ENCODE measurements around the gene AGAP1. TPM values are rescaled to one million over a fixed set of nuclear protein-coding genes. Genes with fewer than 3 reads are reported as not detected.

AGAP1 gene
- polyA plus RNA-seq, 2 of the 4 experiments (the other 2 are of a cell fraction), result 20.2 to 21.9 TPM

DNA sequence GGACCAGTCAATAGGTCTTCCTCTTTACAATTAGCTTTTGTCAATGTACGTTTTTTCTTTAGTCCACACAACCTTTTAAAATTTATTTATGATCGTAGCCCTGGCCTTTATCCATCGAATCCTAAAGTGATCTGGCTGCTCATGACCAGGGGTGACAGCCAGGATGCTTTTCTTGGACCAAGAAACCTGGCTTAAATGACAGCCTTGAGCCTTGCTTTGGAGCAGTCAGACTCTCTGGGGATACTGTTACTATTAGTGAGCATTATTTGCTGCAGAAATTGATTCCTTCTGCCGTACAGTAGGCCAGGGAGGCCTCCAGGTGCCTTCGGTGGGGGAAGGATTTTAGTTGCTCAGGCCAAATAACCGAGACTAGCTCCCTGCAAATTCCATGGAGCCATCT is 70.2 kb downstream of the AGAP1 start:
- ChIA-PET POLR2A (no interaction called here), CTCF (interaction anchor here (1.4 kb wide), 1 partner anchor 24 kb away, joined by 4 read pairs; no protein-coding TSS in a partner anchor)
- WGBS (ENCODE audit: missing lambda C conversion rate), result 87% methylated on average over 6 of the region's 6 CpGs
- peaks cover 13% of the 10 kb centered on the region for H3K4me1 ChIP-seq
- H3K4me3 ChIP-seq, result no peak overlapping the region
- H3K4me2 ChIP-seq, result no peak overlapping the region
- no peak for ATAC-seq
- no peak for FAIRE-seq
- TF ChIP-seq ZFP36 (IDR thresholded peaks at IDR 0.05; ENCODE audit: borderline replicate concordance, partially characterized antibody) (no peak), GATA3 (IDR thresholded peaks at IDR 0.05; ENCODE audit: borderline replicate concordance) (no peak), HOXA7 (CRISPR knock-in tag; IDR thresholded peaks at IDR 0.05) (no peak), POLR2A (IDR thresholded peaks at IDR 0.05; ENCODE audit: low read length) (no peak)
- DNase-seq (ENCODE audit: low read depth in 1 of 2, low spot score in 1 of 2), result no peak
- no peak overlapping the region for H3K27ac ChIP-seq
- H3K9me3 ChIP-seq, result peaks cover 4% of the 10 kb centered on the region; the same call in 1 of the 3 replicates

DNA sequence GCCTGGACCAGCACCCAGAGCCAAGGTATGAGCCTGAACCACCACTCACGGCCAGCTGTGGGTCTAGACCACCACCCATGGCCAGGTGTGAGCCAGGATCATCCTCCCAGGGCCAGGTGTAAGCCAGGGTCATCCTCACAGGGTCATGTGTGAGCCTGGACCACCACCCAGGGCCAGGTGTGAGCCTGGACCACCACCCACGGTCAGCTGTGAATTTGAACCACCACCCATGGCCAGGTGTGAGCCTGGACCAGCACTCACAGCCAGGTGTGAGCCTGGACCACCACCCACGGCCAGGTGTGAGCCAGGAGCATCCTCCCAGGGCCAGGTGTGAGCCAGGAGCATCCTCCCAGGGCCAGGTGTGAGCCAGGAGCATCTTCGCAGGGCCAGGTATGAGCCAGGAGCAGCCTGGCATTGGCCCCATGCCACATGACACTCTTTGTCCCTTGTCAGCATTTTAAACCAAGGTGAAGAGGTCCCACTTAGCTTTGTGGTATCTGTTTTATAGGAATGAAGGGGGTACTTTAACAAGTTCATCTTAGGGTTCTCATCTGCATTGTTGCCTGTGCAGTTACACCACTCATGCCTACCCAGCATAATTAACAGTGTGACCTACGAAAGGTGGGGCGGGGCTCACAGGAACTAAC is 71.2 kb downstream of the AGAP1 start:
- no peak overlapping the region for H3K4me2 ChIP-seq
- no peak for ATAC-seq
- 93% methylated on average over 3 of the region's 6 CpGs for WGBS (ENCODE audit: missing lambda C conversion rate)
- CTCF ChIA-PET, result interaction anchor here (1.3 kb wide), 1 partner anchor 12 kb away, joined by 3 read pairs; no protein-coding TSS in a partner anchor
- H3K27ac ChIP-seq, result no peak overlapping the region
- DNase-seq (ENCODE audit: low read depth in 1 of 2, low spot score in 1 of 2), result no peak
- no peak overlapping the region for H3K4me3 ChIP-seq
- peaks cover 4% of the 10 kb centered on the region; the same call in 1 of the 3 replicates for H3K9me3 ChIP-seq
- FAIRE-seq, result no peak
- TF ChIP-seq MYC (IDR thresholded peaks at IDR 0.05; ENCODE audit: borderline replicate concordance, low read length), result no peak
- peak; percentile 35 for TF ChIP-seq MAFK (IDR thresholded peaks at IDR 0.05; ENCODE audit: partially characterized antibody)
- POLR2A ChIA-PET, result no interaction called here
- peaks cover 13% of the 10 kb centered on the region for H3K4me1 ChIP-seq

DNA sequence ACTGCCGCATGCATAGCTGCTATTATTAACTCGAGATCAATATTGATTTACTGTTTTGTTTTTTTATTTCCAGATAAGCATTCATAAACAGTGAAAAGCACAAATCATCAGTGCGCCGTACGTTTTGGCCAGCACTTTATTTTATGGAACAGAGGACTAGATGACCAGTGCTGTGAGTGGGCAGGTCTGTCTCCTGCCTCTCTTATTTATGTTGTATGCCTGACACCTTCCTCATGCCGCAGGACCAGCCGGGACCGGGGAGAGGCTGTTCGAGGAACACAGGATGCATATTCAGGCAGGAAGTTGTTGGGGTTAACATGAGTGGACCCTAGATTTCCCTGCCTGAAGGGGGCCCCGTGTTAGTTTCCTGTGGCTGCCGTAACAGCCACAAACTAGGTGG is 72.6 kb downstream of the AGAP1 start:
- Histone ChIP-seq H3K4me2 (no peak overlapping the region), H3K27ac (no peak overlapping the region), H3K4me3 (no peak overlapping the region), H3K4me1 (peaks cover 3% of the 10 kb centered on the region), H3K9me3 (peaks cover 4% of the 10 kb centered on the region; the same call in 1 of the 3 replicates)
- 93% methylated on average over 11 of the region's 11 CpGs for WGBS (ENCODE audit: missing lambda C conversion rate)
- ChIA-PET CTCF (interaction anchor here (1.5 kb wide), 1 partner anchor 29 kb away, joined by 7 read pairs; no protein-coding TSS in a partner anchor), POLR2A (no interaction called here)
- ATAC-seq (no peak), FAIRE-seq (no peak), DNase-seq (ENCODE audit: low read depth in 1 of 2, low spot score in 1 of 2) (no peak)
- TF ChIP-seq CBX8 (IDR thresholded peaks at IDR 0.05) (no peak), HOXB5 (CRISPR knock-in tag; IDR thresholded peaks at IDR 0.05) (no peak), SREBF2 (IDR thresholded peaks at IDR 0.05) (no peak), EHMT2 (IDR thresholded peaks at IDR 0.05; ENCODE audit: low read depth) (no peak), JUNB (IDR thresholded peaks at IDR 0.05) (no peak), HOXA7 (CRISPR knock-in tag; IDR thresholded peaks at IDR 0.05) (no peak), RAD21 (conservative IDR thresholded peaks at IDR 0.05 in 1 of 2, IDR thresholded peaks at IDR 0.05 in 1 of 2) (no peak), HEYL (CRISPR knock-in tag; IDR thresholded peaks at IDR 0.05) (no peak), ZC3H11A (IDR thresholded peaks at IDR 0.05) (no peak), FOSB (CRISPR knock-in tag; IDR thresholded peaks at IDR 0.05) (no peak), EP300 (IDR thresholded peaks at IDR 0.05) (no peak), EHF (CRISPR knock-in tag; IDR thresholded peaks at IDR 0.05) (no peak), MAX (IDR thresholded peaks at IDR 0.05) (no peak)
- TF ChIP-seq, protein P1, sequence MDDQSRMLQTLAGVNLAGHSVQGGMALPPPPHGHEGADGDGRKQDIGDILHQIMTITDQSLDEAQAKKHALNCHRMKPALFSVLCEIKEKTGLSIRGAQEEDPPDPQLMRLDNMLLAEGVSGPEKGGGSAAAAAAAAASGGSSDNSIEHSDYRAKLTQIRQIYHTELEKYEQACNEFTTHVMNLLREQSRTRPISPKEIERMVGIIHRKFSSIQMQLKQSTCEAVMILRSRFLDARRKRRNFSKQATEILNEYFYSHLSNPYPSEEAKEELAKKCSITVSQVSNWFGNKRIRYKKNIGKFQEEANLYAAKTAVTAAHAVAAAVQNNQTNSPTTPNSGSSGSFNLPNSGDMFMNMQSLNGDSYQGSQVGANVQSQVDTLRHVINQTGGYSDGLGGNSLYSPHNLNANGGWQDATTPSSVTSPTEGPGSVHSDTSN (IDR thresholded peaks at IDR 0.05), result no peak

GRCh38 chr2:235566931-235567495 is 73.2 kb downstream of the AGAP1 start:
- no peak overlapping the region for H3K4me3 ChIP-seq
- DNase-seq (ENCODE audit: low read depth in 1 of 2, low spot score in 1 of 2) (no peak), ATAC-seq (no peak), FAIRE-seq (no peak)
- no peak overlapping the region for H3K27ac ChIP-seq
- TF ChIP-seq RFX5 (IDR thresholded peaks at IDR 0.05) (no peak), ZSCAN20 (CRISPR knock-in tag; IDR thresholded peaks at IDR 0.05) (no peak), SMC3 (IDR thresholded peaks at IDR 0.05) (no peak), MAFK (IDR thresholded peaks at IDR 0.05; ENCODE audit: partially characterized antibody) (no peak), JUN (IDR thresholded peaks at IDR 0.05) (no peak), ZNF302 (CRISPR knock-in tag; IDR thresholded peaks at IDR 0.05) (no peak), MAZ (IDR thresholded peaks at IDR 0.05; ENCODE audit: borderline replicate concordance, low read depth, low read length) (no peak), EP300 (IDR thresholded peaks at IDR 0.05) (no peak), MYC (IDR thresholded peaks at IDR 0.05; ENCODE audit: borderline replicate concordance, low read length) (no peak), TP53 (CRISPR knock-in tag; IDR thresholded peaks at IDR 0.05) (no peak), GATA3 (IDR thresholded peaks at IDR 0.05; ENCODE audit: borderline replicate concordance) (no peak), MAX (IDR thresholded peaks at IDR 0.05) (no peak), HOXA7 (CRISPR knock-in tag; IDR thresholded peaks at IDR 0.05) (no peak)
- TF ChIP-seq, protein P1 (IDR thresholded peaks at IDR 0.05), result no peak
- H3K4me1 ChIP-seq, result no peaks in the 10 kb centered on the region
- CTCF ChIA-PET, result interaction anchor here (1.5 to 1.6 kb wide), 2 partner anchors 27 to 28 kb away, joined by 7 to 8 read pairs; no protein-coding TSS in a partner anchor
- POLR2A ChIA-PET, result no interaction called here
- H3K9me3 ChIP-seq, result peaks cover 4% of the 10 kb centered on the region; the same call in 1 of the 3 replicates
- WGBS (ENCODE audit: missing lambda C conversion rate), result 97% methylated on average over 10 of the region's 10 CpGs
- no peak overlapping the region for H3K4me2 ChIP-seq

Measured in A549 (cell line).